ENCODE data around the gene GPR18.
A peak's percentile ranks its signal among the peaks of the same experiment; 100 is the strongest.
"Not testable (repeated sequence)": the region's sequence is repeated elsewhere in the genome, so short reads cannot be mapped to it uniquely, and the experiment has no call there.

GPR18 gene

GRCh38 chr13:99266827-99267226, 8.6 kb upstream of the GPR18 start:
- DNase-seq (ENCODE audit: low read depth in 2 of 2): no peak

DNA sequence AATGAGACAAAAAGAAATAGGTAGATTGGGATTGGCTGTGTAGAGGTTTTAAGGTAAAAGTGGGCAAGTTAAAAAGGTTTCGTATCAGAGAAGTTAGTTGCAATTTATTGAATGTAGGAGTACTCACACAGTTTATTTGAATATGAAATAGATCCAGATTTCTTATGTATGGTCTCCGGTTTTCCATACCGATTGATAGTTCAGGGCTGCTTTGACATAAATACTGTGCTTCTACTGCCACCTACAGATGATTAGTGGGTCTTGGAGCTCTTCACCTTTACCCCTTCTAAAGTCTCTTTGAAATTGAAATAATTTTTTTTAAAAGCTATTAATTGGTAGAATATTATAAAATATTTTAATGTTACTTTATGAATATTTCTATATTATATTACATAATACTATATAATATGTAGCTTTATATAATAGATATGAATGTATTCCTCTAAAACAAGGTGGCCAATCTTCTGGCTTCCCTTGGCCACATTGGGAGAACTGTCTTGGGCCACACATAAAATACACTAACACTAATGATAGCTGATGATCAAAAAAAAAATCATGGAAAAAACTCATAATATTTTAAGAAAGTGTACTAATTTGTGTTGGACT, 7.7 kb upstream of the GPR18 start:
- no peak for DNase-seq (ENCODE audit: low read depth in 2 of 2)

DNA sequence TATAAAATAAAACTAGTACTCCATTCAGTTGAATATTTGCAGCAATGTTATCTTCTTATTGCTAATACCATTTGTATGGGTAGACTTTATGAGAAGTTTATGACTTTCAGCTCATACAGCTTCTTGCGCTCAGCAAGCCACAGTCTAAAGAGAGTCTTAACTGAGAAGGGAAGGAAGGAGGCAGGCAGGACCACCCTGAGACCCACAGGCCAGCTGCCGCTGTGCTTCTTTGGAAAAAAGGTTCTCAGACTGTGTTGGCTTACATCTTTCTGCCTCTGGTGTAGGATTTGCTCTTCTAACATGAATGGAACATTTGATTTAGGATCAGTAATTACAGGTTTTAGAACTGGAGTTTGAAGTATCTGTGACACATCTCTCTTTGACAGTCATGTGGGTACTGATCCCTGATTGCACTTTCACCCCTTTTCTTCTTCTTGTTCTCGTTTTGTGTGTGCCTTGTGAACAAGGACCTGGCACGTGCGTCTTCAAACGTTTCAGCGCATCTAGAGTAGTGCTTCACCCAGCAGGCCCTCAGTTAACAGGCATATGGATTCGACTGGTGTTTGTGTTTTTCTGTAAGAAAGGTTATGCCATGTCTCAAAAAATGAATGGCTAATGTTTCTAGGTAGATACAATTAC, 7.1 kb upstream of the GPR18 start:
- DNase-seq (ENCODE audit: low read depth in 2 of 2): peak; percentile 44 to 46

- no peak for DNase-seq (ENCODE audit: low read depth in 2 of 2)
Observed at GRCh38 chr13:99264051-99264450, 5.9 kb upstream of the GPR18 start.

- DNase-seq (ENCODE audit: low read depth in 2 of 2): no peak
Observed at GRCh38 chr13:99263126-99263785, 5.1 kb upstream of the GPR18 start.

DNA sequence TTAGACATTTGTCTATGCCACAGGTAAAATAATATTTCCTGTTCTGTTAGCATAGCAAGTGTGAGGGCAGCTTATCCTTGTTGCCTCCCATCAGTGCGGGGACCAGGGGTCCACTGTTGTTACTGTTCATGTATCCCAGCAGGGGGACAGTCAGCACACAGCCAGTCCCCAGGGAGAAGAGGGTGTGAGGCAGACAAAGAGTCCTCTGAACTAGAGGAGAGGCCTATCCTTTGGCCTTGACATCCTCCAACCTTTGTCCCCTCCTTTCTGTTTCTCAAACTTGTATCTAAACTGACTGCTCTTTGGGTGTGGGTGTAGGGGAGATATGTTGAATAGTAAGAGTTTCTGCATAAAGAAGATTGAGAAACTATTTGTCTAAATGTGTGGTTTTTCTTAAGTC, 2.9 kb upstream of the GPR18 start:
- no peak for DNase-seq (ENCODE audit: low read depth in 2 of 2)

DNA sequence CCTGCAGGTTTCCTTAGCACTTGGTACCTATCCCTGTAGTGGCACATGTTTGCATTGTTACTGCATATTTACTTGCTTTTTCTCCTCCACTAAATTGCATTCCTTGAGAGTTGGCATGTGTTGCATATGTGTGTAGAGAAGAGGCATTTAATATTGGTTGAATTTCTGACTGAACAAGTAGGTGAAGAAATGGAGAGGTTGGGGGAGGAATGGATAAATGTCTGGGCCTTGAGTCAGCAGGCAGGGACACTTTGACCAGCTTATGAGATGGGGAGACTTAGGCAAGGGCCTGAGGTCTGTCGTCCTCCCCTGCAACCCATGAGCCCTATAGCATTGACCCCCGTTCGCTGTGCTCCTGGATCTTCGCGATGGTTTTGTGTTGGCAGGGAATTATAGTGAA, 2.0 kb upstream of the GPR18 start:
- no peak for DNase-seq (ENCODE audit: low read depth in 2 of 2)

- DNase-seq (ENCODE audit: low read depth in 2 of 2): no peak
Observed at GRCh38 chr13:99258946-99259345, 767 bp upstream of the GPR18 start.

GRCh38 chr13:99257291-99257690, 888 bp downstream of the GPR18 start:
- DNase-seq (ENCODE audit: low read depth in 2 of 2): no peak

DNA sequence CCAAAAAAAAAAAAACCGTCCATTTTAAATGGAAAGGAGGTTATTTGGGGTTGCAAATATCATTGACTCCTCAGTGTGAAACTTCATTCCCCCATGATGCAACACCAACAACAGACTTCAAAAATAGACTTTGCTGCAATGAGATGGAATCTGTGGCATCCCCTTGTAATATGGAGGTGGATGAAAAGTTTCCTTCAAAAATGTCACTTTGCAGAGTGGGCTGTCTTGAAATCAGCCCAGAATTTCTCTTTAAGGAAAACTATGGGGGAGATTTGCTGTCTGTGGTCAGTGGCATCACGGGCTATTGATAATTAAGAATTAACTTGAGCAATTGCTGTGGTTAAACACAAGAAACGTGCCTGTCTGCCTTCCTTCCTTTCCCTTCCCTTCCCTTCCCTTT, 1.5 kb downstream of the GPR18 start:
- no peak for DNase-seq (ENCODE audit: low read depth in 2 of 2)

GRCh38 chr13:99256283-99256682, 1.9 kb downstream of the GPR18 start:
- DNase-seq (ENCODE audit: low read depth in 2 of 2): no peak

GRCh38 chr13:99255271-99255670, 2.9 kb downstream of the GPR18 start:
- no peak for DNase-seq (ENCODE audit: low read depth in 2 of 2)

- no peak for DNase-seq (ENCODE audit: low read depth in 2 of 2)
Observed at GRCh38 chr13:99254830-99255229, 3.3 kb downstream of the GPR18 start.

DNA sequence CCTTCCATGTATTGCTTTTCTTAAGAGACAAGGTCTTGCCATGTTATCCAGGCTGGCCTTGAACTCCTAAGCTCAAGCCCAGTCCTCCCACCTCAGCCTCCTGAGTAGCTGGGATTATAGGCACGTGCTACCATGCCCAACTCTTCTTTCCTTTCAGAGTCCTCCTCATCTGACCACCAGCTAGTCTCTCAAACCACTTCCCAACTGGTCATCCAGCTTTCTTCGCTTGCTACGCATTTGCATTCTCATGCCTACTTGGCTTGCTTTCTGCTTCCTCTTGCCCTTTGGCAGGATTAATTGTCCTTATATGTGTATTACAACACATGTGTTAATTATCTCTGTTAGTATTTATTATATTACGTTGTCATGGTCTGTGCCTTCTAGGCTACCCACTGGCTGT, 6.3 kb downstream of the GPR18 start:
- no peak for DNase-seq (ENCODE audit: low read depth in 2 of 2)

GRCh38 chr13:99250982-99251825, 7.0 kb downstream of the GPR18 start:
- DNase-seq (ENCODE audit: low read depth in 2 of 2): no peak

- not testable (repeated sequence) for DNase-seq (ENCODE audit: low read depth in 2 of 2)
Observed at GRCh38 chr13:99249606-99250005, 8.6 kb downstream of the GPR18 start.

DNA sequence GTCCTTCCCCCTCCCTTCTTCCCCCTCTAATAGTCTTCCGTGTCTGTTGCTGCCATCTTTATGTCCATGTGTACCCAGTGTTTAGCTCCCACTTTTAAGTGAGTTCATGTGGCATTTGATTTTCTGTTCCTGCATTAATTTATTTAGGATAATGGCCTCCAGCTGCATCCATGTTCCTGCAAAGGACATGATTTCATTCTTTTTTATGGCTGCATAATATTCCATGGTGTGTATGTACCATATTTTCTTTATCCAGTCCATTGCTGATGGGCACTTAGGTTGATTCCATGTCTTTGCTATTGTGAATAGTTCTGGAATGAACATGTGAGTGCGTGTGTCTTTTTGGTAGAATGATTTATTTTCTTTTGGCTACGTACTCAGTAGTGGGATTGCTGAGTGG, 9.0 kb downstream of the GPR18 start:
- DNase-seq (ENCODE audit: low read depth in 2 of 2): not testable (repeated sequence)

- no peak for DNase-seq (ENCODE audit: low read depth in 2 of 2)
Observed at GRCh38 chr13:99246100-99246499, 12.1 kb downstream of the GPR18 start.

GRCh38 chr13:99237981-99238662, 20.1 kb downstream of the GPR18 start:
- DNase-seq (ENCODE audit: low read depth in 2 of 2): no peak

GRCh38 chr13:99231721-99232120, 26.5 kb downstream of the GPR18 start:
- DNase-seq (ENCODE audit: low read depth in 2 of 2): no peak

DNA sequence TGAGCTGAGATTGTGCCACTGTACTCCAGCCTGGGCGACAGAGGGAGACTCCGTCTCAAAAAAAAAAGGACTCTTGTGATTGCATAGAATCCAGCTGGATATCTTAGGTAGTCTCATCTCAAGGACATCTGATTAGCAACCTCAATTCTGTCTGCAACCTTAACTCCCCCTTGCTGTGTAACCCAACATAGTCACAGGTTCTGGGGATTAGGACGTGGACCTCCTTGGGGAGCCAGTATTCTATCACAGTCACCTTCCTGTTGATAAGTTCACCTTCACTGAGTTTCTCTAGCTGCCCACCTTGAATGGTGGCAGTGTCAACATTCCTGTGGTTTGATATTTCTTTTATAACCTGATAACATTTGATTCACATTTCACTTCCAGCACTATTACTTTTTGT, 27.2 kb downstream of the GPR18 start:
- DNase-seq (ENCODE audit: low read depth in 2 of 2): no peak

- DNase-seq (ENCODE audit: low read depth in 2 of 2): not testable (repeated sequence)
Observed at GRCh38 chr13:99230588-99230987, 27.6 kb downstream of the GPR18 start.

Measured in stimulated activated CD4-positive, alpha-beta T cell treated with anti-CD3 and anti-CD28 coated beads, Interleukin-4, amount 100 ng/mL, for 48 hours (primary cell).